ENCODE data around the gene MTREX.

Gene MTREX

DNA sequence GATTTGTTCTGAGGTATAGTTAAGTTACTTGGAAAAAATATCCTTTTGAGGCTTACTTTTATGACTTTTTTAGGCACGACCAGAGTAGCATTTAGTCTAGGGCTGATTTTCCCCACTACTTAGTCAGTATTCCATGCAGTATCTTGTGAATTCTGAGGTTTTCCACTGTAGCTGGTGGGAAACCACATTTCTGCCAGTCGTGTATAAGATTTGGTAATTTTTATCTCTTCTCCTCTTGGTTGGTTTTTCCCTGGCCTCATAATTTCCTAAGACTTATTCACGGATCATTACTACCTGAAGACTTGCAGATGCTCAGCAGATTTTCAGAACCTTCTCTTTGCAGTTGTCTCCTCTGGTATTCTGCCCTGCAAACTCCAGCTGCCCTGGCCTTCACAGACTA, 23.5 kb downstream of the MTREX start:
- ChIA-PET CTCF (interaction anchor here (1.4 kb wide), 1 partner anchor 11 kb away, joined by 4 read pairs; no protein-coding TSS in a partner anchor), POLR2A (no interaction called here)
- DNase-seq (ENCODE audit: low read depth, low spot score) = no peak
- H3K4me3 ChIP-seq (ENCODE audit: low read depth, low read length) = no peak overlapping the region
- TF ChIP-seq, protein P1, sequence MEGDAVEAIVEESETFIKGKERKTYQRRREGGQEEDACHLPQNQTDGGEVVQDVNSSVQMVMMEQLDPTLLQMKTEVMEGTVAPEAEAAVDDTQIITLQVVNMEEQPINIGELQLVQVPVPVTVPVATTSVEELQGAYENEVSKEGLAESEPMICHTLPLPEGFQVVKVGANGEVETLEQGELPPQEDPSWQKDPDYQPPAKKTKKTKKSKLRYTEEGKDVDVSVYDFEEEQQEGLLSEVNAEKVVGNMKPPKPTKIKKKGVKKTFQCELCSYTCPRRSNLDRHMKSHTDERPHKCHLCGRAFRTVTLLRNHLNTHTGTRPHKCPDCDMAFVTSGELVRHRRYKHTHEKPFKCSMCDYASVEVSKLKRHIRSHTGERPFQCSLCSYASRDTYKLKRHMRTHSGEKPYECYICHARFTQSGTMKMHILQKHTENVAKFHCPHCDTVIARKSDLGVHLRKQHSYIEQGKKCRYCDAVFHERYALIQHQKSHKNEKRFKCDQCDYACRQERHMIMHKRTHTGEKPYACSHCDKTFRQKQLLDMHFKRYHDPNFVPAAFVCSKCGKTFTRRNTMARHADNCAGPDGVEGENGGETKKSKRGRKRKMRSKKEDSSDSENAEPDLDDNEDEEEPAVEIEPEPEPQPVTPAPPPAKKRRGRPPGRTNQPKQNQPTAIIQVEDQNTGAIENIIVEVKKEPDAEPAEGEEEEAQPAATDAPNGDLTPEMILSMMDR (IDR thresholded peaks at IDR 0.05; ENCODE audit: insufficient read depth, low read length, missing control alignments) = no peak

DNA sequence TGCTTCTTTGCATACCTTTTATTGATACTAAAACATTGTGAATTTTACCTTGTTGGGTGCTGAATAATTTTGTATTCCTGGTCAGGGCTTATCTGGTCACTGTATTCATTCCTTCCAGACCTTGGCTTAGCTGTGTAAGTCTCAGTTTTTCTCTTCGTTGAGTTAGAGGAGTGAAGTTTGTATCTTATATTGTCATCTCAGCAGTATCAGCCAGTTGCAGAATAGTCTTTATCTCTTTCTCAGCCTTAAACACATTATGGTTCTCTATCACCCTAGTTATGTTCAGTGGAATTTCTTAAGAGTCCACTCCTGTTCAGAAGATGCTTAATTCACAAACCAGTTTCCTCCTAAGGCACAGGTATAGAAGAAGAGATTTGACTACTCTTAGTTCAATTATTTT, 25.2 kb downstream of the MTREX start:
- DNase-seq (ENCODE audit: low read depth, low spot score) = no peak
- TF ChIP-seq, protein P1 (IDR thresholded peaks at IDR 0.05; ENCODE audit: insufficient read depth, low read length, missing control alignments) = no peak
- no peak overlapping the region for H3K4me3 ChIP-seq (ENCODE audit: low read depth, low read length)
- ChIA-PET CTCF (no interaction called here), POLR2A (no interaction called here)

DNA sequence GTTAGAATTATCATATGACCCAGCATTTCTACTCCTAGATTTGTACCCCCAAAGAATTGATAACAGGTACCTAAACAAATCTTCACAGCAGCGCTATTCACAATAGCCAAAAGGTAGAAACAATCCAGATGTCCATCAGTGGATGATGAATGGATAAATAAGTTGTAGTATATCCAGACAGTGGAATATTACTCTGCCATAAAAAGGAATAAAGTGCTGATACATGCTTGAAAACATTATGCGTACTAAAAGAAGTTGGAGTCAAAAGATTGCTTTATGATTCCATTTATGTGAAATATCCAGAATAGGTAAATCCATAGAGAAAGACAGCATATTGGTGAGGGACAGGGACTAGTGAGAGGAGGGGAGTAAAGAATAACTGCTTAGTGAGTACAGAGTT, 26.0 kb downstream of the MTREX start:
- H3K4me3 ChIP-seq (ENCODE audit: low read depth, low read length) = no peak overlapping the region
- TF ChIP-seq, protein P1 (IDR thresholded peaks at IDR 0.05; ENCODE audit: insufficient read depth, low read length, missing control alignments) = no peak
- CTCF ChIA-PET = interaction anchor here (1.5 kb wide), 1 partner anchor 10 kb away, joined by 3 read pairs; no protein-coding TSS in a partner anchor
- DNase-seq (ENCODE audit: low read depth, low spot score) = no peak
- POLR2A ChIA-PET = no interaction called here

DNA sequence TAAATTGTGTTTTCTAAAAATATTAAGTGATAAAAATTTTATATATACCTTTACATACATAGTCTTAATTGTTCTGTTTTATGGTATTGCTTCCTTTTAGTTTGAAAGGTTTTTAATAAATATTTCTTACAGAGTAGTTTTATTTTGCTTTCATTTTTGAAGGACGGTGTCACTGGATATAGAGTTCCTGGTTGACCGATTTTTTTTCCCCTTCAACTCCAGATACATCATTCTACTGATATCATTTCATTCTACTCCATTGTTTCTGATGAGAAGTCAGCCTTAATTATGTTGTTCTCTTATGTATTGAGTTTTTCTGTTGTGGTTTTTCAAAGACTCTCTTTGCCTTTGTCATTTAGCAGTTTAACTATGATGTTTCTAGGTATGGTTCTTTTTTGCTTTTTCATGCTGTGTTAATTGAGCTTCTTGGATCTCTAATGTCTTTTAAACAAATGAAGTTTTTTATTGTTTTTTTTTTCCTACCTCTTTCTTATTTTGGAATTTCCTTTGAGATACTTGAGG, 30.4 kb downstream of the MTREX start:
- CTCF ChIA-PET = interaction anchor here (0.5 to 1.5 kb wide), 3 partner anchors 51 to 356 kb away, joined by 3 to 4 read pairs (median 3); no protein-coding TSS in a partner anchor

DNA sequence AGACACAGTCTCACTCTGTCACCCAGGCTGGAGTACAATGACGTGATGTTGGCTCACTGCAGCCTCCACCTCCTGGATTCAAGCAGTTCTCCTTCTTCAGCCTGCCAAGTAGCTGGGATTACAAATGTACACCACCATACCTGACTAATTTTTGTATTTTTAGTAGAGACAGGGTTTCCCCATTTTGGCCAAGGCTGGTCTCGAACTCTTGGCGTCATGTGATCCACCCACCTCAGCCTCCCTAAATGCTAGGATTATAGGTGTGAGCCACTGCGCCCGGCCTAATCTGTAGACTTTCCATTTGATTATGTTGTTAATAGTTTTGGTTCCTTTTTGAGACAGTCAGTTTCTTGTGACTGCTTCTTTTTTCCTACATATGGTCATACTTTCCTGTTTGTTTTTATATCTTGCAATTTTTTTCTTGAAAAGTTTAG, 31.0 kb downstream of the MTREX start:
- TF ChIP-seq, protein P1 (IDR thresholded peaks at IDR 0.05; ENCODE audit: insufficient read depth, low read length, missing control alignments) = no peak
- CTCF ChIA-PET = interaction anchor here (1.0 to 1.5 kb wide), 2 partner anchors 353 to 355 kb away, joined by 3 read pairs; no protein-coding TSS in a partner anchor
- no peak overlapping the region for H3K4me3 ChIP-seq (ENCODE audit: low read depth, low read length)
- POLR2A ChIA-PET = no interaction called here
- no peak for DNase-seq (ENCODE audit: low read depth, low spot score)

More for the DNA sequence above, 30.4 kb downstream of the MTREX start:
- no peak overlapping the region for H3K4me3 ChIP-seq (ENCODE audit: low read depth, low read length)
- DNase-seq (ENCODE audit: low read depth, low spot score) = no peak
- POLR2A ChIA-PET = no interaction called here
- TF ChIP-seq, protein P1 (IDR thresholded peaks at IDR 0.05; ENCODE audit: insufficient read depth, low read length, missing control alignments) = no peak

DNA sequence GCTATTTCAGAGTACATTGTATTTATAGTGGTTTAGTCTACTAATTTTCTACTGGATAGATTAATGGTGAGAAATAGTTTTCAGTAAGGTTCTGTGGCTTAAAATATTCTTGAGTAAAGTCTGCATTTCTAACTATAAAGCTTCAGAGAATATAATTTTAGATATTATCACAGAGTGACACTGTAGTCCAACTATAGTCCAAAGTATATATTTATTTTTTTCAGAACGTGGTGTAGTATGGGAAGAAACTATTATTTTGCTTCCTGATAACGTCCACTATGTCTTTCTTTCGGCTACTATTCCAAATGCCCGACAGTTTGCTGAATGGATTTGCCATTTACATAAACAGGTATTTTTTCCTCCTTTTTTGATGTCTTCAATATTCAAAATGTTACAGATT, 35.3 kb downstream of the MTREX start:
- TF ChIP-seq, protein P1 (IDR thresholded peaks at IDR 0.05; ENCODE audit: insufficient read depth, low read length, missing control alignments) = no peak
- DNase-seq (ENCODE audit: low read depth, low spot score) = no peak
- POLR2A ChIA-PET = no interaction called here
- CTCF ChIA-PET = interaction anchor here (0.9 to 4.1 kb wide), 17 partner anchors 10 to 580 kb away, joined by 3 to 46 read pairs (median 4); partner anchors contain the start of gene DHX29
- no peak overlapping the region for H3K4me3 ChIP-seq (ENCODE audit: low read depth, low read length)

Data from AG04449 (cell line).